GM12892 (cell line): Measurements from ENCODE around the gene METTL24.
"Not testable (repeated sequence)": the region's sequence is repeated elsewhere in the genome, so short reads cannot be mapped to it uniquely, and the experiment has no call there.

ENCODE experiments used
- DNase-seq: peaks from one replicate; pipeline ENCODE4 v3.0.0; 2011; ENCODE audit not compliant: insufficient read length
- FAIRE-seq: peaks from 2 replicates; lab custom pipeline; 2011; peaks lifted over from hg19 to GRCh38; lab: Jason Lieb, UNC
- POLR2A ChIP-seq: IDR thresholded peaks from 2 replicates; pipeline ENCODE4 v1.6.1; 2011; ENCODE audit warnings: low read depth, low read length, control low read depth
- POLR2AphosphoS5 ChIP-seq: IDR thresholded peaks from 2 replicates; pipeline ENCODE4 v1.6.1; 2011; ENCODE audit warnings: low read depth, low read length, control low read depth
- TAF1 ChIP-seq: IDR thresholded peaks from 2 replicates; pipeline ENCODE4 v1.6.1; 2011; ENCODE audit warnings: low read depth, mild to moderate bottlenecking, control low read depth, low read length, borderline replicate concordance

METTL24 gene

GRCh38 chr6:110359556-110359955 is 1.4 kb upstream of the METTL24 start:
- DNase-seq (no peak), FAIRE-seq (no peak)
- TF ChIP-seq POLR2A (no peak), TAF1 (no peak), POLR2AphosphoS5 (no peak)

GRCh38 chr6:110358553-110359160 is 508 bp upstream of the METTL24 start:
- TF ChIP-seq TAF1 (no peak), POLR2AphosphoS5 (no peak), POLR2A (no peak)
- FAIRE-seq = no peak
- no peak for DNase-seq

- DNase-seq (no peak), FAIRE-seq (no peak)
- no peak for TF ChIP-seq POLR2AphosphoS5
- no peak for TF ChIP-seq POLR2A
- no peak for TF ChIP-seq TAF1
Observed at GRCh38 chr6:110357298-110357663, 868 bp downstream of the METTL24 start.

GRCh38 chr6:110356778-110357177 is 1.4 kb downstream of the METTL24 start:
- TF ChIP-seq TAF1 (no peak), POLR2A (no peak), POLR2AphosphoS5 (no peak)
- DNase-seq (no peak), FAIRE-seq (no peak)

- no peak for FAIRE-seq
- no peak for DNase-seq
Observed at GRCh38 chr6:110355727-110356126, 2.4 kb downstream of the METTL24 start.

GRCh38 chr6:110355022-110355421 is 3.1 kb downstream of the METTL24 start:
- FAIRE-seq (no peak), DNase-seq (no peak)
- TF ChIP-seq POLR2A (no peak), TAF1 (no peak), POLR2AphosphoS5 (no peak)

More at GRCh38 chr6:110355727-110356126, 2.4 kb downstream of the METTL24 start:
- no peak for TF ChIP-seq POLR2A
- TF ChIP-seq POLR2AphosphoS5 = no peak
- TF ChIP-seq TAF1 = no peak

GRCh38 chr6:110354153-110354552 is 4.0 kb downstream of the METTL24 start:
- no peak for TF ChIP-seq POLR2AphosphoS5
- TF ChIP-seq POLR2A = no peak
- TF ChIP-seq TAF1 = no peak
- DNase-seq (no peak), FAIRE-seq (no peak)

GRCh38 chr6:110353457-110354001 is 4.6 kb downstream of the METTL24 start:
- FAIRE-seq (no peak), DNase-seq (no peak)
- no peak for TF ChIP-seq TAF1

- DNase-seq (no peak), FAIRE-seq (no peak)
- TF ChIP-seq POLR2AphosphoS5 (no peak), TAF1 (no peak)
Observed at GRCh38 chr6:110352563-110353262, 5.4 kb downstream of the METTL24 start.

- FAIRE-seq (no peak), DNase-seq (no peak)
- TF ChIP-seq POLR2A (no peak), POLR2AphosphoS5 (no peak), TAF1 (no peak)
Observed at GRCh38 chr6:110351986-110352385, 6.2 kb downstream of the METTL24 start.

GRCh38 chr6:110351546-110351945 is 6.6 kb downstream of the METTL24 start:
- FAIRE-seq (no peak), DNase-seq (no peak)
- TF ChIP-seq POLR2AphosphoS5 = no peak
- TF ChIP-seq POLR2A = no peak
- no peak for TF ChIP-seq TAF1

GRCh38 chr6:110350593-110350992 is 7.6 kb downstream of the METTL24 start:
- DNase-seq, FAIRE-seq: not testable (repeated sequence)
